NCI-H82 (cell line): Measurements from ENCODE around the gene CYP2J2.
"Not testable (repeated sequence)": the region's sequence is repeated elsewhere in the genome, so short reads cannot be mapped to it uniquely, and the experiment has no call there.

Experiments
- DNase-seq: peaks from one replicate; lab custom pipeline; 2025; lab: John Stamatoyannopoulos, UW

Gene CYP2J2

GRCh38 chr1:59919746-59920145 lies 6.8 kb downstream of the CYP2J2 start:
- no peak for DNase-seq

- no peak for DNase-seq
Measured at GRCh38 chr1:59917785-59918180, 8.8 kb downstream of the CYP2J2 start.

GRCh38 chr1:59917026-59917784 lies 9.4 kb downstream of the CYP2J2 start:
- no peak for DNase-seq

GRCh38 chr1:59915516-59915915 lies 11.1 kb downstream of the CYP2J2 start:
- no peak for DNase-seq

GRCh38 chr1:59914791-59915286 lies 11.7 kb downstream of the CYP2J2 start:
- DNase-seq: not testable (repeated sequence)

GRCh38 chr1:59908682-59909081 lies 17.9 kb downstream of the CYP2J2 start:
- DNase-seq: no peak

GRCh38 chr1:59908084-59908483 lies 18.5 kb downstream of the CYP2J2 start:
- no peak for DNase-seq

- no peak for DNase-seq
Measured at GRCh38 chr1:59906931-59907330, 19.6 kb downstream of the CYP2J2 start.

GRCh38 chr1:59903141-59903754 lies 23.3 kb downstream of the CYP2J2 start:
- peak; percentile 55 for DNase-seq

GRCh38 chr1:59901770-59902388 lies 24.7 kb downstream of the CYP2J2 start:
- no peak for DNase-seq

- DNase-seq: peak; percentile 17
Measured at GRCh38 chr1:59900640-59901039, 25.9 kb downstream of the CYP2J2 start.

- DNase-seq: no peak
Measured at GRCh38 chr1:59898927-59899326, 27.6 kb downstream of the CYP2J2 start.

GRCh38 chr1:59897165-59897564 lies 29.4 kb downstream of the CYP2J2 start:
- no peak for DNase-seq

GRCh38 chr1:59892841-59893811 lies 33.4 kb downstream of the CYP2J2 start:
- no peak for DNase-seq

- DNase-seq: no peak
Measured at GRCh38 chr1:59885160-59885832, 41.3 kb downstream of the CYP2J2 start.

GRCh38 chr1:59880735-59881134 lies 45.8 kb downstream of the CYP2J2 start:
- DNase-seq: no peak

GRCh38 chr1:59879996-59880505 lies 46.5 kb downstream of the CYP2J2 start:
- no peak for DNase-seq

- peak; percentile 77 for DNase-seq
Measured at GRCh38 chr1:59879574-59879973, 47.0 kb downstream of the CYP2J2 start.

GRCh38 chr1:59878370-59878769 lies 48.2 kb downstream of the CYP2J2 start:
- DNase-seq: no peak

GRCh38 chr1:59877108-59877682 lies 49.4 kb downstream of the CYP2J2 start:
- no peak for DNase-seq

- no peak for DNase-seq
Measured at GRCh38 chr1:59871746-59872145, 54.8 kb downstream of the CYP2J2 start.
